ENCODE results near the gene DECR2. TPM values are rescaled to one million over a fixed set of nuclear protein-coding genes. Genes with fewer than 3 reads are reported as not detected.
A peak's percentile ranks its signal among the peaks of the same experiment; 100 is the strongest.
"Not testable (repeated sequence)": the region's sequence is repeated elsewhere in the genome, so short reads cannot be mapped to it uniquely, and the experiment has no call there.

The DECR2 gene
- polyA plus RNA-seq, 1 donor from 2014 or later, result 7.2 TPM

- peak overlapping the region in 1 of 4 donors; percentile 62 for H3K4me3 Mint-ChIP-seq
- H3K27ac Mint-ChIP-seq, result no peak overlapping the region
- peaks cover 4 to 10% (median 7%) of the 10 kb centered on the region in 3 donors for H3K4me1 Mint-ChIP-seq
- no peaks in the 10 kb centered on the region for H3K9me3 Mint-ChIP-seq
- no peaks in the 10 kb centered on the region for H3K27me3 Mint-ChIP-seq
- H3K36me3 Mint-ChIP-seq, result peaks cover 3% of the 10 kb centered on the region
Observed at GRCh38 chr16:372302-372983, 29.2 kb upstream of the DECR2 start.

DNA sequence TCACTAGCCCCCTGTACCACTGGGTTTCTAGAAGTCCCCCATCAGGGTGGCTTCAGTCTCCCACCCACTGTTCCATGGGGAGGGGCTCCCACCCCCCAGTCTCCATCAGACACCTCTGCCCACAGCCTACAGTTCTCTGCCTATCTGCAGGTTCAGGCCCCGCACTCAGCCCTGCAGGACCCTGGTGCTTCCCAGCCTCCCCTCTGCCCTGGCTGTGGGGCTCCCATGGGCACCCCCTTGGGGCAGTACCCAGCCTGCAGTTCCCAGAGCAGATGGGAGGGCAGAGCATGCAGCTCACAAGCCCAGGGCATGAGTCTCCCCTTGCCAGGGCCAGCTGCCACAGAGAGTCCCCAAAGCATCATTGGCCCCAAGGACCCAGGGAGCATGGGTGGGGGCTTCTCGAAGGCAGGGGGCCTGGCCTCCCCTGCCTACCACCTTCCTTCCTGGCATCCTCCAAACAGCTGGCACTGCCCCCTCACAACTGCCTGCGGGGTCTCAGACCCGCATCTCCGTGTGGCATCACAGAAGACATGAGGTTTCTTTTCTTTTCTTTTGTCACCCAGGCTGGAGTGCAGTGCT is 28.6 kb upstream of the DECR2 start:
- Mint-ChIP-seq H3K4me1 (peaks cover 4 to 10% (median 7%) of the 10 kb centered on the region in 3 donors), H3K4me3 (peak overlapping the region in 1 of 4 donors; percentile 65), H3K27me3 (no peaks in the 10 kb centered on the region), H3K27ac (peak overlapping the region in 2 of 3 donors; percentile 10 to 62), H3K36me3 (peaks cover 3% of the 10 kb centered on the region), H3K9me3 (no peaks in the 10 kb centered on the region)

DNA sequence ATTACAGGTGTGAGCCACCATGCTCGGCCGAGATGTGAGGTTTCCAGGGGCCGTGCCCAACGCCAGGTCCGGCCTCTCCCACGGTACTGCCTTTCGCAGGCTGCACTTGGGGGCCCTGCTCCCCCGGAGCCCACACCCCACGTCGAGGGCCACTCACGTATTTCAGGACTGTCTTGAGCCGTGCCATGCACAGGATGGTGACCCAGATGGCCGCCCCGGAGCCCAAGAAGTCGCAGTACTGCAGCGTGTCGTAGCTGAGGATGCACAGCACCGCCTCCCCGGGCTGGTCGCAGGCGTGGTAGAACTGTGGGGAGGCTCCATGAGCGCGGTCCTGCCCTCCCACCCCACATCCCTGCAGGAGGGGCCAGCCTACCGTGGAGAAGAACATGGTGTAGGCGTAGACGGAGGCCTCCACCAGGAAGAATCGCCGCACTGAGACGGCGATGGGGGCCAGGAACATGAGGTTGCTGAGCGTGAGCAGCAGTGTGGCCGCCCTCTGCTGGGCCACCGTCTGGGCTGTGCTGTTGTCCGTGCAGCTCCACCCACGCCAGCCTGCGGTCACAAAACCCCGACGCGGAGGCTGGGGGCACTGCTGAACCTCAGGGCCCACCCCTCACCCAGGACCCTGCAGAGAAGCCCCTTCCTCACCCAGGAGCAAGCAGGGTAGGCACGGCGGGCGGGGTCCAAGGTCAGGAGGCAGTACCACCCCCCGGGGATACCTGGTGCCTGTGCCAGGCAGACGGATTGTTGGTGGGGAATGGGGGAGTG is 27.7 kb upstream of the DECR2 start:
- Mint-ChIP-seq H3K4me3 (peak overlapping the region in 1 of 4 donors; percentile 65), H3K9me3 (no peaks in the 10 kb centered on the region), H3K27ac (peak overlapping the region in 1 of 3 donors; percentile 62), H3K36me3 (peaks cover 3% of the 10 kb centered on the region), H3K4me1 (peaks cover 4 to 10% (median 7%) of the 10 kb centered on the region in 3 donors), H3K27me3 (no peaks in the 10 kb centered on the region)

GRCh38 chr16:374616-374926 is 27.1 kb upstream of the DECR2 start:
- H3K9me3 Mint-ChIP-seq, result no peaks in the 10 kb centered on the region
- no peak overlapping the region for H3K27ac Mint-ChIP-seq
- no peak overlapping the region for H3K4me3 Mint-ChIP-seq
- peaks cover 3% of the 10 kb centered on the region for H3K36me3 Mint-ChIP-seq
- H3K4me1 Mint-ChIP-seq, result peaks cover 4 to 7% (median 7%) of the 10 kb centered on the region in 3 donors
- no peaks in the 10 kb centered on the region for H3K27me3 Mint-ChIP-seq

- H3K36me3 Mint-ChIP-seq, result peaks cover 3% of the 10 kb centered on the region
- no peak overlapping the region for H3K4me3 Mint-ChIP-seq
- H3K9me3 Mint-ChIP-seq, result no peaks in the 10 kb centered on the region
- H3K27me3 Mint-ChIP-seq, result no peaks in the 10 kb centered on the region
- H3K4me1 Mint-ChIP-seq, result peaks cover 4 to 8% (median 6%) of the 10 kb centered on the region in 3 donors
- H3K27ac Mint-ChIP-seq, result no peak overlapping the region
Observed at GRCh38 chr16:375212-375611, 26.5 kb upstream of the DECR2 start.

GRCh38 chr16:375927-376816 is 25.5 kb upstream of the DECR2 start:
- Mint-ChIP-seq H3K27me3 (no peaks in the 10 kb centered on the region), H3K4me3 (no peak overlapping the region), H3K27ac (no peak overlapping the region), H3K9me3 (no peaks in the 10 kb centered on the region), H3K36me3 (no peaks in the 10 kb centered on the region), H3K4me1 (peaks cover 0 to 5% (median 4%) of the 10 kb centered on the region in 3 donors)

DNA sequence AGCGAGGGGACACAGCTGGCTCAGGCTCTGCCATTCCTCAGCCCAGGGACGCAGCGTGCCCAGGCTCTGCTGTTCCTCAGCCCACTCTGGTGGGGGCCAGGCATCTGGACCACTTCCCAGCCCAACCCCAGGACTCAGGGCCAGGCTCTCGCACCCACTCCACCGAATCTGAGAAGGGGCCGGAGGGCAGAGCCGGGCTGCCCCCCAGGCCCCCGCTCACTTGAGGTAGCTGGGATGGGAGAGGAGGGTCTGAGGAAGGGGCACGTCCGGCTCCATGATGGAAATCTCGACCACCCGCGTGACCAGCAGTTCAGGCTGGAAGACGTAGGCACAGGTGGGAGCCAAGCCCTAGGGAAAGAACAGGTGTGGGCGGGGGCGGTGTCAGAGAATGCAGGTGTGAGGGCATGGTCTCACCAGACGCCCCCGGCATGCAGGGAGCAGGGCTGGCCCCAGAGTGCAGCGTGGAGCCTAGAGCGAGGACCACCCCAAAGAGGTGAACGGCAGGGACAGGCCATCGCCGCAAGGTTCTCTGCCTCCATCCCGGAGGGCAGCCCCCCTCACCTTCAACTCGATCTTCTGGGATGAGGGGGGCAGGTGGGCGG is 24.8 kb upstream of the DECR2 start:
- Mint-ChIP-seq H3K4me1 (peaks cover 0 to 3% (median 3%) of the 10 kb centered on the region in 3 donors), H3K36me3 (no peaks in the 10 kb centered on the region), H3K4me3 (no peak overlapping the region), H3K9me3 (no peaks in the 10 kb centered on the region), H3K27me3 (no peaks in the 10 kb centered on the region), H3K27ac (no peak overlapping the region)

- H3K27me3 Mint-ChIP-seq, result no peaks in the 10 kb centered on the region
- H3K9me3 Mint-ChIP-seq, result no peaks in the 10 kb centered on the region
- no peak overlapping the region for H3K27ac Mint-ChIP-seq
Observed at GRCh38 chr16:377419-377951, 24.2 kb upstream of the DECR2 start.

GRCh38 chr16:378113-378820 is 23.4 kb upstream of the DECR2 start:
- not testable (repeated sequence) for H3K27me3 Mint-ChIP-seq, H3K27ac Mint-ChIP-seq, H3K9me3 Mint-ChIP-seq, H3K36me3 Mint-ChIP-seq, H3K4me1 Mint-ChIP-seq
- peak overlapping the region in 1 of 4 donors; percentile 74 for H3K4me3 Mint-ChIP-seq

More at GRCh38 chr16:377419-377951, 24.2 kb upstream of the DECR2 start:
- peaks cover 0 to 2% (median 2%) of the 10 kb centered on the region in 3 donors for H3K4me1 Mint-ChIP-seq
- no peaks in the 10 kb centered on the region for H3K36me3 Mint-ChIP-seq
- no peak overlapping the region for H3K4me3 Mint-ChIP-seq

- no peaks in the 10 kb centered on the region for H3K36me3 Mint-ChIP-seq
- no peaks in the 10 kb centered on the region for H3K27me3 Mint-ChIP-seq
- H3K27ac Mint-ChIP-seq, result no peak overlapping the region
- H3K4me1 Mint-ChIP-seq, result peaks cover 6 to 11% (median 9%) of the 10 kb centered on the region in 3 donors
- H3K9me3 Mint-ChIP-seq, result no peaks in the 10 kb centered on the region
- H3K4me3 Mint-ChIP-seq, result peak overlapping the region in 1 of 4 donors; percentile 74
Observed at GRCh38 chr16:378821-379182, 22.9 kb upstream of the DECR2 start.

- H3K27me3 Mint-ChIP-seq, result no peaks in the 10 kb centered on the region
- peaks cover 6 to 14% (median 9%) of the 10 kb centered on the region in 3 donors for H3K4me1 Mint-ChIP-seq
- no peak overlapping the region for H3K27ac Mint-ChIP-seq
- H3K36me3 Mint-ChIP-seq, result no peaks in the 10 kb centered on the region
- H3K4me3 Mint-ChIP-seq, result peak overlapping the region in 3 of 4 donors; percentile 71 to 85 (median 74)
- no peaks in the 10 kb centered on the region for H3K9me3 Mint-ChIP-seq
Observed at GRCh38 chr16:379183-379960, 22.3 kb upstream of the DECR2 start.

DNA sequence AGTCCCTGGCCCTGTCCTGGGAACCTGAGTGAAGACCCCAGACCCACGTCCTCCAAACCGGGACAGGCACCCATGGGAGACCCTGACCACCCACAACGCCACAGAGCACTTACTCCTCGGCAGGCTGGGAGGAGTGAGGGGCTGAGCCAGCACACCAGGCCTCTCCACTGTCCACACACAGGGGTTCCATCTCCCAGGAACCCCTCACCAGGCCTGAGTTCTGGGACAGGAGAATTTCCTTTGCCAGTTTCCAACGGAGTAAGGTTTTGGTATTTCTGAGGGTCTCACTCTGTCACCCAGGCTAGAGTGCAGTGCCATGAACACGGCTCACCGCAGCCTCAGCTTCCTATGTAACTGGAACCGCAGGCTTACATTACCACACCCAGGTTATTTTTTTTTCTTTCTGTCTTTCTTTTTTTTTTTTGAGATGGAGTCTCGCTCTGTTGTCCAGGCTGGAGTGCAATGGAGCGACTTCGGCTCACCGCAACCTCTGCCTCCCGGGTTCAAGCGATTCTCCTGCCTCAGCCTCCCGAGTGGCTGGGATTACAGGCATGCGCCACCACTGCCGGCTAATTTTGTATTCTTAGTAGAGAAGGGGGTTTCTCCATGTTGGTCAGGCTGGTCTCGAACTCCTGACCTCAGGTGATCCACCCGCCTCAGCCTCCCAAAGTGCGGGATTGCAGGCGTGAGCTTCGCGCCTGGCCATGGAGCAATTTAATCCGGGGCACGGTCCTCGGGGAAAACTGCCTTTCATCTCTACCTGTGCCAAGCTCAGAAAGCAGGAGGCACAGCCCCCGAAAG is 21.5 kb upstream of the DECR2 start:
- Mint-ChIP-seq H3K27me3 (no peaks in the 10 kb centered on the region), H3K9me3 (no peaks in the 10 kb centered on the region), H3K4me1 (peaks cover 6 to 15% (median 9%) of the 10 kb centered on the region in 3 donors), H3K4me3 (peak overlapping the region; percentile 58 to 85 (median 72)), H3K27ac (peak overlapping the region; percentile 74 to 88 (median 84)), H3K36me3 (no peaks in the 10 kb centered on the region)

- peak overlapping the region; percentile 58 to 85 (median 72) for H3K4me3 Mint-ChIP-seq
- H3K9me3 Mint-ChIP-seq, result no peaks in the 10 kb centered on the region
- no peaks in the 10 kb centered on the region for H3K36me3 Mint-ChIP-seq
- H3K27me3 Mint-ChIP-seq, result no peaks in the 10 kb centered on the region
- H3K4me1 Mint-ChIP-seq, result peaks cover 6 to 15% (median 9%) of the 10 kb centered on the region in 3 donors
- peak overlapping the region in 2 of 3 donors; percentile 84 to 88 for H3K27ac Mint-ChIP-seq
Observed at GRCh38 chr16:380762-381011, 21.0 kb upstream of the DECR2 start.

All from IgD-negative memory B cell (primary cell).